Neutrophil (primary cell): ENCODE results near the gene PDE11A.

Experiments
- H3K27ac ChIP-seq: fragments of 200-600 bp; sonication (generic); 2 replicates; pipeline ENCODE4 v1.5.1; 2016; ENCODE audit warnings: mild to moderate bottlenecking, moderate library complexity
- H3K27me3 ChIP-seq: fragments of 200-600 bp; sonication (generic); 2 replicates; pipeline ENCODE4 v1.6.0; 2016; ENCODE audit warnings: mild to moderate bottlenecking
- H3K36me3 ChIP-seq: fragments of 200-600 bp; sonication (generic); 2 replicates; pipeline ENCODE4 v1.5.1; 2017
- H3K4me1 ChIP-seq, 2 experiments: fragments of 200-600 bp in 1 of 2; sonication (generic) in 1 of 2; 1 replicate in 1 of 2; 2 replicates in 1 of 2; pipeline versions ENCODE4 v1.5.1 to v1.6.1; 2013 to 2016; ENCODE audit warnings: low read depth in 1 of 2, low read length in 1 of 2, mild to moderate bottlenecking in 1 of 2, moderate library complexity in 1 of 2; ENCODE audit not compliant: control insufficient read depth in 1 of 2, insufficient read depth in 1 of 2
- H3K4me3 ChIP-seq, 2 experiments: fragments of 200-600 bp in 1 of 2; sonication (generic) in 1 of 2; 1 replicate in 1 of 2; 2 replicates in 1 of 2; pipeline ENCODE4 v1.5.1; 2013 to 2016; ENCODE audit warnings: low read depth in 1 of 2, low read length in 1 of 2, mild to moderate bottlenecking in 1 of 2, moderate library complexity in 1 of 2
- H3K9me3 ChIP-seq: fragments of 200-600 bp; sonication (generic); 2 replicates; pipeline ENCODE4 v1.5.1; 2016
- CTCF ChIP-seq: fragments of 200-600 bp; sonication (generic); IDR thresholded peaks from 2 replicates; pipeline ENCODE4 v1.5.1; 2016; ENCODE audit warnings: antibody characterized with exemption

Gene PDE11A

GRCh38 chr2:178005756-178006155 is 66.8 kb downstream of the PDE11A start:
- TF ChIP-seq CTCF = no peak
- Histone ChIP-seq H3K27me3 (no peaks in the 10 kb centered on the region), H3K27ac (no peak overlapping the region), H3K4me3 (no peak overlapping the region), H3K36me3 (no peaks in the 10 kb centered on the region), H3K4me1 (no peaks in the 10 kb centered on the region), H3K9me3 (no peaks in the 10 kb centered on the region)

- Histone ChIP-seq H3K4me1 (no peaks in the 10 kb centered on the region), H3K27ac (no peak overlapping the region), H3K9me3 (no peaks in the 10 kb centered on the region), H3K36me3 (no peaks in the 10 kb centered on the region), H3K4me3 (no peak overlapping the region), H3K27me3 (no peaks in the 10 kb centered on the region)
- TF ChIP-seq CTCF = no peak
Observed at GRCh38 chr2:178002038-178002437, 70.5 kb downstream of the PDE11A start.

- TF ChIP-seq CTCF = no peak
- no peaks in the 10 kb centered on the region for H3K9me3 ChIP-seq
- H3K27ac ChIP-seq = no peak overlapping the region
- no peaks in the 10 kb centered on the region for H3K36me3 ChIP-seq
- no peak overlapping the region for H3K4me3 ChIP-seq
- no peaks in the 10 kb centered on the region for H3K4me1 ChIP-seq
- H3K27me3 ChIP-seq = no peaks in the 10 kb centered on the region
Observed at GRCh38 chr2:177998996-177999395, 73.6 kb downstream of the PDE11A start.

- H3K27me3 ChIP-seq = no peaks in the 10 kb centered on the region
- no peaks in the 10 kb centered on the region for H3K9me3 ChIP-seq
- H3K36me3 ChIP-seq = no peaks in the 10 kb centered on the region
- no peak for TF ChIP-seq CTCF
- no peak overlapping the region for H3K4me3 ChIP-seq
- no peaks in the 10 kb centered on the region for H3K4me1 ChIP-seq
- H3K27ac ChIP-seq = no peak overlapping the region
Observed at GRCh38 chr2:177998006-177998405, 74.6 kb downstream of the PDE11A start.

- no peak overlapping the region for H3K4me3 ChIP-seq
- no peak overlapping the region for H3K27ac ChIP-seq
- no peaks in the 10 kb centered on the region for H3K36me3 ChIP-seq
- H3K27me3 ChIP-seq = no peaks in the 10 kb centered on the region
- no peaks in the 10 kb centered on the region for H3K9me3 ChIP-seq
- TF ChIP-seq CTCF = no peak
- H3K4me1 ChIP-seq = no peaks in the 10 kb centered on the region
Observed at GRCh38 chr2:177992992-177993391, 79.6 kb downstream of the PDE11A start.
